GM12865 (cell line): ENCODE data around the gene KRT40.

Experiments used
- DNase-seq: peaks from one replicate; pipeline ENCODE4 v3.0.0; 2010; ENCODE audit warnings: low read depth
- H3K4me3 ChIP-seq: 2 replicates; pipeline ENCODE4 v1.5.1; 2011; ENCODE audit warnings: mild to moderate bottlenecking, low read depth, low read length, control low read depth
- TF ChIP-seq, protein P1 (sequence below): IDR thresholded peaks from 2 replicates; pipeline ENCODE4 v1.5.1; 2011; ENCODE audit warnings: low read length, control low read depth, low read depth, inconsistent platforms; ENCODE audit not compliant: insufficient read depth; ENCODE audit errors: missing control alignments

Gene KRT40

DNA sequence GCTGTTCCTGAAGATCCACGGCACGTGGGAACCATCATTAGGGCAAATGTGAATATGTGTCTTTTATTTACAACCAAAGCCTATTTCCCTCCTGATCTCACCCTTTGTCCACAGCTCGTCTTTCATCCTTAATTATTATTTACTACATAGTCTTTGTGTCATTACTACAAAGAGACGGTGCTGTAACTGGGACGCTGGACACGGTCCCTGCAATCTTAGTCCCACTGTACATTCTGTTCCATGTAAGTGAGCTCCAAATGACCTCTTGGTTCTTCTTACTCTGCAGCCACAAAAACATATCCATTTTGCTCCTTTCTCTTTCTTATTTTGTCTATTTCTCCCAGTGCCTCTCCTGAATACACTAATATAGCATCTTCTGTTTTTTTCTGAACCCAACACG, 34.0 kb downstream of the KRT40 start:
- TF ChIP-seq, protein P1, sequence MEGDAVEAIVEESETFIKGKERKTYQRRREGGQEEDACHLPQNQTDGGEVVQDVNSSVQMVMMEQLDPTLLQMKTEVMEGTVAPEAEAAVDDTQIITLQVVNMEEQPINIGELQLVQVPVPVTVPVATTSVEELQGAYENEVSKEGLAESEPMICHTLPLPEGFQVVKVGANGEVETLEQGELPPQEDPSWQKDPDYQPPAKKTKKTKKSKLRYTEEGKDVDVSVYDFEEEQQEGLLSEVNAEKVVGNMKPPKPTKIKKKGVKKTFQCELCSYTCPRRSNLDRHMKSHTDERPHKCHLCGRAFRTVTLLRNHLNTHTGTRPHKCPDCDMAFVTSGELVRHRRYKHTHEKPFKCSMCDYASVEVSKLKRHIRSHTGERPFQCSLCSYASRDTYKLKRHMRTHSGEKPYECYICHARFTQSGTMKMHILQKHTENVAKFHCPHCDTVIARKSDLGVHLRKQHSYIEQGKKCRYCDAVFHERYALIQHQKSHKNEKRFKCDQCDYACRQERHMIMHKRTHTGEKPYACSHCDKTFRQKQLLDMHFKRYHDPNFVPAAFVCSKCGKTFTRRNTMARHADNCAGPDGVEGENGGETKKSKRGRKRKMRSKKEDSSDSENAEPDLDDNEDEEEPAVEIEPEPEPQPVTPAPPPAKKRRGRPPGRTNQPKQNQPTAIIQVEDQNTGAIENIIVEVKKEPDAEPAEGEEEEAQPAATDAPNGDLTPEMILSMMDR: no peak
- no peak for DNase-seq
- H3K4me3 ChIP-seq: no peak overlapping the region

DNA sequence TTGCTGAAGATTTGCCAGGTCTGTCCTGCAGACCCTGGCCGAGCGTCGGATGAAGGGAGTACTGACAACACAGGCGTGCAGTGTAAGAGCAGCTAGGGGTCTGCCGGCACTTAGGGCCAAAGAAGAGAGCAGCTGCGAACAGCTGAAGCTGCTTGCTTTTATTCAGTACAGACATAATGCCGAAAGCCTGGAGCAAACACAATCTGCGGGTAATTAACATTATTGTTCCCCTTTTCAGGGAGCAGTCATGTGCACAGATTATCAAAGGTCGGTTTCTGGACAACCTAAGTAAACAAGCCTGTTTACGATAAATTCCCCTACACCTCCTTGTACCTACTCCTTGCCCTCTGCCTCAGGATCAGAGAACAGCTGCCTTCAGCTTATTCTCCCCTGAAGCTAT, 34.7 kb downstream of the KRT40 start:
- TF ChIP-seq, protein P1: no peak
- no peak overlapping the region for H3K4me3 ChIP-seq
- no peak for DNase-seq

DNA sequence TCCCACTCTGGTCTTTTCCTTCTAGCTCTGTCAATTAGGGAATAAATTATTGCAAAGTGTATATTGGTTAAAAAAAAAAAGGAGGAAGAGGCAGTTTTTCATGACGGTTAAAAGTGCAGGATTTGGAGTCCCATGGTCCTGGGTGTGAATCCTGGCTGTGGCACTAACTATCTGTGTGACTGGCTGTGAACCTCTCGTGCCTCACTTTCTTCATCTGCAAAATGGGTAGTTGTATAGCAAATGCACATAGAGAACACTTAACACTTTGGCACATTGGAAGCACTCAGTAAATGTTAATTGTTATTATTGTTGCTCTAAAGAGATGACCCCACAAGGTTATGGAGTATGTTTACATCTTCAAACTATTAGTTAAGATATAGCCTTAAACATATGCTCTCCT, 36.2 kb downstream of the KRT40 start:
- no peak for DNase-seq
- no peak overlapping the region for H3K4me3 ChIP-seq
- TF ChIP-seq, protein P1: no peak

DNA sequence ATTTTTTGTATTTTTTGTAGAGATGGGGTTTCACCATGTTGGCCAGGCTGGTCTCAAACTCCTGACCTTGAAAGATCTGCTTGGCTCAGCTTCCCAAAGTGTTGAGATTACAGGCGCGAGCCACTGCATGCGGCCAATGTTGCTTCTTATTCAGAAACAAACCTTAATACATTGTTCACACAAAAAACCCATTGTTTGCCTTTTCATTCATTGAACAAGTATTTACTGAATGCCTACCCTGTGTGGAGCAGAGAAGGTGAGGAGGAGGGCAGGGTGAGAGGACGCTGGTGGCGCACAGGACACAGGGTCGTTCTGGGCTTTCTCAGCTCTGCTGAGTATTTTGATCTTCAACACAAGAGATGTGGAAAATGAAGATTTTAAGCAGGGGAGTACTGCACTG, 38.7 kb downstream of the KRT40 start:
- TF ChIP-seq, protein P1: no peak
- no peak overlapping the region for H3K4me3 ChIP-seq
- no peak for DNase-seq

DNA sequence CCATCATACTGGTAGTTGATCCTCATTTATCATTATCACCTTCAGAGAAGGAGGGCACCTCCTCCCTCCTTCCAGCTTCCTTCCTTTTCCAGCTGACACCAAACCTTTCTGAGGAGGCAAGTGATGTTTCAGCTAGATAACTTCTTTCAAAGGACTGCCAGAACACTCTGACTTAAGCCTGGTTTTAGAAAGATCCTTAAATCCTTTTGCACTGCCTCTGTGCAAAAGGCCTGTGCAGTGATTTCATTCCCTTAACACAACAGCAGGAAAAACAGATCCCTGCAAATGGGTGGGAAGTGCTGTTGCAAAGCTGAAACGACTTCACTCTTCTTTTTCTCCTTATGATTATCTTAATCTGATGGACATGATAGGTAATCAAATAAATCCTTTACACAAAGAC, 39.6 kb downstream of the KRT40 start:
- TF ChIP-seq, protein P1: no peak
- H3K4me3 ChIP-seq: no peak overlapping the region
- no peak for DNase-seq

DNA sequence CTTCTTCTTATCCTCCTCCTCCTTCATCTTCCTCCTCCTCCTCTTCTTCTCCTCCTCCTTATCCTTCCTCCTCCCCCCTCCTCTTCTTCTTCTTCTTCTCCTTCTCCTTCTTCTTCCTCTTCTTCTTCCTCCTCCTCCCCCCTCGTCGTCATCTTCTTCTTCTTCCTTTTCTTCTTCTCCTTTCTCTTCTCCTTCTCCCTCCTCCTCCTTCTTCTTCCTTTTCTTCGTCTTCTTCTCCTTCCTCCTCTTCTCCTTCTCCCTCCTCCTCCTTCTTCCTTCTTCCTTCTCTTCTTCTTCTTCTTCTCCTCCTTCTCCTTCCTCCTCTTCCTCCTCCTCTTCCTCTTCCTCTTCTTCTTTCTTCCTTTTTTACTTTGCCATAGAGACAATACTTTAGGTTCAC, 41.6 kb downstream of the KRT40 start:
- TF ChIP-seq, protein P1: no peak
- H3K4me3 ChIP-seq: no peak overlapping the region
- no peak for DNase-seq

DNA sequence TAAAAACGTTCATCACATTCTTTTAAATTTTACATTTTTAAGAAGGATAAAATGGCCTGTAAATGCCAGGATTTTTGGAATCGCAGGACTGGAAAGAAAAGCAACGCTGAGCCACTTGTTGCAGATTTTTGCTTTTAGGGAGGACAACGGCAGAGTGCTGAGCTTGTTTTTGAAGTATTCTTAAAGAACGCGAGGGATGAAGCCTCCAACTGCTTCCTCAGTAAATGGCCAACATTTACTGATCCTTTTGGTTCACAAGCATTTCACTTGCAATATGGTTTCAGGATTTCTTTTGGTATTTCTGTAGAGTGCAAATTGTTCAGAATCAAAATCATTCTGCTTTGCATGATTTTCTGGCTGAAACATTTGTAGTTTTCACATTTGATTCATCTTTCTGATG, 43.9 kb downstream of the KRT40 start:
- no peak overlapping the region for H3K4me3 ChIP-seq
- DNase-seq: no peak
- TF ChIP-seq, protein P1: no peak
